Kidney (tissue), 14 donors: ENCODE results near the gene RYK. TPM values are rescaled to one million over a fixed set of nuclear protein-coding genes. Genes with fewer than 3 reads are reported as not detected.

Experiments
- DNase-seq, 5 donors: peaks; one replicate each; pipeline ENCODE4 v3.0.0-alpha.2; 2013 to 2020
- FAIRE-seq: peaks from 2 replicates; lab custom pipeline; 2012; peaks lifted over from hg19 to GRCh38; lab: Jason Lieb, UNC
- H3K27ac ChIP-seq, 2 donors: one replicate each; pipeline ENCODE4 v1.7.0; 2013; ENCODE audit warnings: low read depth in 2 of 2, low read length in 2 of 2, inconsistent platforms in 1 of 2
- H3K27me3 ChIP-seq: one replicate; pipeline ENCODE4 v1.7.1; 2013; ENCODE audit warnings: low read length, inconsistent platforms; ENCODE audit not compliant: control insufficient read depth, insufficient read depth
- H3K36me3 ChIP-seq, 3 donors: one replicate each; pipeline versions ENCODE4 v1.7.0 to v1.7.1; 2013; ENCODE audit warnings: low read length in 3 of 3, control low read depth in 1 of 3, inconsistent platforms in 1 of 3; ENCODE audit not compliant: insufficient read depth in 3 of 3, control insufficient read depth in 2 of 3
- H3K4me1 ChIP-seq, 3 donors: one replicate each; pipeline versions ENCODE4 v1.7.0 to v1.7.1; 2013; ENCODE audit warnings: low read length in 3 of 3, inconsistent platforms in 1 of 3, low read depth in 1 of 3; ENCODE audit not compliant: control insufficient read depth in 2 of 3, insufficient read depth in 2 of 3
- H3K4me3 ChIP-seq, 3 donors: one replicate each; pipeline versions ENCODE4 v1.7.0 to v1.8.1; 2013; ENCODE audit warnings: low read length in 3 of 3, control low read depth in 1 of 3, inconsistent platforms in 1 of 3
- H3K9ac ChIP-seq, 3 donors: one replicate each; pipeline versions ENCODE4 v1.7.0 to v1.7.1; 2013; ENCODE audit warnings: low read length in 3 of 3, control low read depth in 1 of 3, inconsistent platforms in 1 of 3
- H3K9me3 ChIP-seq, 3 donors: one replicate each; pipeline versions ENCODE4 v1.7.0 to v1.7.1; 2013; ENCODE audit warnings: low read length in 3 of 3, control low read depth in 1 of 3, inconsistent platforms in 1 of 3; ENCODE audit not compliant: control insufficient read depth in 2 of 3, insufficient read depth in 1 of 3
- CTCF ChIP-seq: IDR thresholded peaks from 3 replicates; pipeline ENCODE4 v1.5.1; 2012; ENCODE audit warnings: mild to moderate bottlenecking, moderate library complexity, borderline replicate concordance; ENCODE audit not compliant: insufficient read depth; ENCODE audit errors: extremely low read depth
- intact Hi-C: fragments of 100-400 bp; cut with DNase I; formaldehyde crosslinking; loops from one replicate; pipeline ENCODE4 v1.11.1; 2022
- polyA plus RNA-seq: library from polyadenylated mRNA; stranded (reverse); fragments of 350-450 nt; fragmentation: Illumina TruSeq; extraction: RNeasy Lipid Tissue Mini Kit (QIAGEN cat#74804); gene quantifications from one replicate; pipeline ENCODE4 v1.2.3, GENCODE V29; 2014; ENCODE audit warnings: low read depth, low replicate concordance; ENCODE audit not compliant: insufficient read depth
- total RNA-seq: library from RNA; stranded (reverse); fragmentation: NEBNext Ultra II Directional; extraction: Animal tissue kit (Norgen Biotek cat#: 25700); gene quantifications from one replicate; pipeline ENCODE4 v1.2.1, GENCODE V29; 2021
- donor health status: control.
- donor health status: control.
- donor health status: control.
- donor health status: control.
- donor health status: control.
- donor health status: DM: yes; HTN: yes; CAD: no.
- donor health status: Normal renal cell carcinoma (clear cell type).

The RYK gene
- total and polyA plus RNA-seq, 2 donors from 2014 or later, result 32.2 to 50.9 TPM

GRCh38 chr3:134222835-134223234, 27.8 kb downstream of the RYK start:
- Histone ChIP-seq H3K27ac (no peak overlapping the region), H3K9me3 (no peaks in the 10 kb centered on the region)
- no peak for FAIRE-seq

GRCh38 chr3:134216851-134217250, 33.8 kb downstream of the RYK start:
- no peaks in the 10 kb centered on the region for H3K27me3 ChIP-seq
- no peak for FAIRE-seq
- H3K4me1 ChIP-seq, result peaks cover 0 to 2% (median 0%) of the 10 kb centered on the region in 3 donors
- H3K36me3 ChIP-seq, result peaks cover 0 to 11% (median 4%) of the 10 kb centered on the region in 3 donors
- no peak overlapping the region for H3K27ac ChIP-seq
- H3K9ac ChIP-seq, result no peak overlapping the region
- intact Hi-C loops, result loop anchor here (10.0 kb wide), 2 partner anchors 88 to 258 kb away; no protein-coding TSS in a partner anchor
- TF ChIP-seq CTCF, result no peak
- DNase-seq, result no peak
- no peak overlapping the region for H3K4me3 ChIP-seq
- no peaks in the 10 kb centered on the region for H3K9me3 ChIP-seq

More at GRCh38 chr3:134222835-134223234, 27.8 kb downstream of the RYK start:
- Histone ChIP-seq H3K9ac (no peak overlapping the region), H3K27me3 (no peaks in the 10 kb centered on the region), H3K4me3 (no peak overlapping the region), H3K4me1 (peaks cover 0 to 2% (median 0%) of the 10 kb centered on the region in 3 donors), H3K36me3 (peaks cover 0 to 15% (median 2%) of the 10 kb centered on the region in 3 donors)
- no peak for TF ChIP-seq CTCF
- no peak for DNase-seq
- intact Hi-C loops, result no loop called here

GRCh38 chr3:134216191-134216764, 34.4 kb downstream of the RYK start:
- Histone ChIP-seq H3K4me1 (peaks cover 0 to 2% (median 0%) of the 10 kb centered on the region in 3 donors), H3K9ac (no peak overlapping the region), H3K27ac (no peak overlapping the region), H3K4me3 (no peak overlapping the region), H3K9me3 (no peaks in the 10 kb centered on the region), H3K36me3 (peaks cover 0 to 8% (median 4%) of the 10 kb centered on the region in 3 donors), H3K27me3 (no peaks in the 10 kb centered on the region)
- no peak for TF ChIP-seq CTCF
- FAIRE-seq (no peak), DNase-seq (no peak)
- intact Hi-C loops, result loop anchor here (10.0 kb wide), 2 partner anchors 89 to 259 kb away; no protein-coding TSS in a partner anchor
